ENCODE data around the gene MPL.
"Not testable (repeated sequence)": the region's sequence is repeated elsewhere in the genome, so short reads cannot be mapped to it uniquely, and the experiment has no call there.

Gene MPL

DNA sequence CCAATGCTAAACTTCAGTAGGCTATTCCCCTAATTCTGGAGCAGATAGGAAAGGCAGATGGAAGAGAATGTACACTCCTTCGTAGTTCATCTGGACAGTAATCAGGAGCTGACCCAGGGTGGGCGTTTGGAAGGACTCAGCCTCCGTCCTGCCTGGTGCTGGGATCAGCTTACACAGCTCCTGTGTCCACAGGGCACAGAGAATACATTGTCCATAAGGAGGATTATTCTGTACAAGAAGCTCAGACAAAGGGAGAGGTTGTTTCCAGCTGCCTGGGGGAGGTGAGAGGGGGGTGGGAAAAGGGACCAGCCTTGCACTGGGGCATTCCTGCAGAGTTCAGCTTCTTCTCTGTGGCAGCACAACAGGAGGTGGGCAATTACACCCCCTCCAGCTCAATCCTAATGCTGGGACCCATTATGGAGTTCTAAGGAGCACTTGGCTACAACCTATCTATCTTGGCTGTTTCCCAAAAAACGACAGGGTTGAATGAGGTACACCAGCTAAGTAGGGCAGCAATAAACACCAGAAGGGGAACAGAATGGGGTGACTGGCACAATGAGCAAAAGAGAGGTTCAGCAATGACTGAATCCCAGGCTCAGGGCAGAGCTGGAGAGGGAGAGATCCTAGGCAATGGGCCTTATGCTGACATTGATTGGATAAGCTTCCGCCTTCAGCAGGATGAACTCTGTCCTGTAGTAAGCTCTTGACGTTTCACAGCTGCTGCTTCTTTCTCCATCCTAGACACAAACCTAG, 44.6 kb downstream of the MPL start:
- DNase-seq, result no peak

DNA sequence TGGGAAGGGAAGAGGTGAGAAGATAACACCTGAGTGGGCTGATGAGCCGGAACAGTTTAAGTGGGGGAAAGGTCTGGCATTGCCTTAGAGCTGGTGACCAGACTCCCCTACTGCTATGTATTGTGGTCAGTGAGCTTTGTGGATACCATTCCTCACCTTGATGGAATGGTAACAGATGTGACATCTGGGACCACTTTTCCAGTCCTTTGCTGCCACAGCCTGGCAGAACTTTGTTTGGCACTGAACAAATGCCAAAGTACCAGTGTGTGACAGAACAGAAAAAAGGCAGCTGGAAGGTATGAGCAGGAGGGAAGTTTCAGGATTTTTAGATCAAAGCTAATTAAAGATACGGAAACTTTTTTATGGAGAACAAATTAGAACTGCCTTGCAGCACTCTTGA, 45.8 kb downstream of the MPL start:
- DNase-seq, result no peak

DNA sequence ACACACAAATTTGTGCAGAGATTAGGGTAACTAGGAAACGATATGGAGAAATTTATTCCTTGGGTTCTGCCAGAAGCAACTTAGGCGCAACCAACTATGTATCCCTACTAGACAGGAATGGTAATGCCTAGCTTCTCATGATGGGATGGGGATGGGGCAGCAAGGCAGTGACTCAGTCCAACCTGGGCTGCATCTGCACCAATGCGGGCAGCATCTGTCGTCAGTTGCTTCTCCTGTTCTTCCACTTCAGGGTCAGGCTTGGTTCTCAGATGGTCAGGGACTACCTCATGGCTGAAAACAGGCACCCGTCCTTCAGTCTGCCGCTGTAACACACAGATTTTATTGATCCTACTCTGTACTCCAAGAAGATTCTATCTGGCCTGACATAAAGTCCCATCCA, 49.1 kb downstream of the MPL start:
- no peak for DNase-seq

DNA sequence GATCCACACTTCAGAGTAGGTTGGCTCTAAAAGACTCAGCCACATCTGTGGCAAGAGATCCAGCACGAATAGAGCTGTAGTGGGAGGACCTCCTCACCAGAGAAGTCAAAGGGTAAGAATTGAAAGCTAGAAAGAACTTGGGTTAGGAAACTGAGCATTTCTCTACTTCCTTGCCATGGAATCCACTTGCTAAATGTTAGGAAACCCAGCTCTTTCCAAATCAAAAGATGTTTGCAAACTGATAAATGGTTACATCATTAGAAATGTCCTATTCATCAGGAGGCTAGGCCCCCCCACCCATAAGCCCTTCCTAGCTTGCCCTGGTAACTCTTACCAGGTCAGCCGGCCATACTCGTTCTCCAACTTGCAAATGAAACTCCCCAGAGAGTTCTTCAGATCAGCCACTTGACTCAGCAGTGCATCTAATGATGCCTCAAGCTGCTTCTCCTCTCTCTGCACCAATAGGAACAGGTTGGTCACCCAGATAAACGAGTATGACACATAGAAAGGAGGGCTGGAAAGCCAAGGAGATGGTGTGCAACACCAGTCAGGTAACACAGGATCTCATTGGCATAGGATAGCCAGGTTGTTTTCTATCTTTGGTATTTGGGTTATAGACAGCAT, 50.5 kb downstream of the MPL start:
- no peak for DNase-seq

DNA sequence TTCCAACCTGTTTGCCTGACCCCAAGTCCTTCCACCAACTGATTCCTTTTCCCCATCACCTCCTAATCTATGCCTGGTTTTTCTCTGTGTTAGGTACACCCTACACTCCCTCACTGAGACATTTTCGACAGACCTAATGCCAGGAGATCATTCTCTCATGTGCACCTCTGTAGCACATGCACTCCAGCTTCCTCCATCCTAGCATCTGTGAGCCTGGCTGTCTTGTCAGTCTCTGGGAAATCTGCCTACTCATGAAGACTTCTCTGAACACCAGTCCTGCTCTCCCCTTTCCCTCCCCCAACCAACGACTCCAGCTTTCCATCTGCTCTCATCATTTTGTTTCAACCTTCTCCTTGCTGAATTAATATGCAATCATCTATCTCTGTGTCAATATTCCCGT, 51.0 kb downstream of the MPL start:
- no peak for DNase-seq

DNA sequence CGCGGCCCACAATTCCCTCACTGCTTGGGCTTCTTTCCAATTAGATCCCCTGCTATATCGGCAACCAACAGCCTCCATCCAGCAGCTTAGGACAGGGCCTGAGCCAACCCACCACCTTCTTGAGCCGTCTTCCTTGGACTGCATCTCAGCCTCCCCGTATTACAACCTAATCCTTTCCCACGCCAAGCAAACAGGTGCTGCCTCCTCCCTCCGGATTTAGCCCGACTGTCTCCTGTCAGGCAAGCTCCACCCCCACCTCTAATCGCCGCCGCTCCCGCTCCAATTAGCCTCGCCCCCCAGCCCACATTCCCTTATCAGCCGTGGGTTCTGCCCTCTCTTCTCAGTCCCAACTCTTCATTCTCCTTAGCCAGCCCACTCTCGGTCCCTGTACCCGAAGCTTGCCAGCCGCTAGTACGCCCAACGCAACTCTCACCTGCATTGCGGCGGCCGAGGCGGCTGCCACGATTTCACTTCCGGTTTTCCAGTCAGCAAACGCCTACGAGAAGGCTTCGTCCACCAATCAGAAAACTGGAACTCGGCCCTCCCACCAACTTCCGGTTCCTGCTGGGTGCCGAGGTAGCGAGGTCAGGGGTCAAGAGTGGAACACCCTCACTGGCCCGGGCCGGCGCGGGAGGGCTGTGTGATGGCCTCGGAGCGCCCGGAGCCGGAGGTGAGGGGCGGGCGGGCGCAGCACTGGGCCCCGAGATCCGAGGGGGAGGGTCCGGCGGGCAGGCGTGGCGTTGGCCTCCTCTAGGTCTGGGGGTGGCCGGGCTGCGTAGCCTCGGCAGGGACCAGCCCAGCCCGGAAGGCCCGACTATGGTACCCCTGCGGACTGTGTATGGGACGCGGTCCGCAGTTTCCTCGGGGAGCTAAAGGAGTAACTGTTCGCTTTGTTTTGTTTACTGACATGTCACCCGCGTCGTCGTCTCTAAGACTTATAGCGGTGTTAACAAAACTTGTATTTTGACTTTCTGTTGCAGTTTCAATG, 52.0 kb downstream of the MPL start, which contains the start of the genes MED8 and SZT2:
MED8 (minus strand) TSS at position 475 of the 988 bp plus-strand sequence; CDS start at position 439, 36 bp downstream.
SZT2 (plus strand) TSS at position 574 of the 988 bp plus-strand sequence; CDS start at position 644, 70 bp downstream.
- peak; percentile 97 for DNase-seq

DNA sequence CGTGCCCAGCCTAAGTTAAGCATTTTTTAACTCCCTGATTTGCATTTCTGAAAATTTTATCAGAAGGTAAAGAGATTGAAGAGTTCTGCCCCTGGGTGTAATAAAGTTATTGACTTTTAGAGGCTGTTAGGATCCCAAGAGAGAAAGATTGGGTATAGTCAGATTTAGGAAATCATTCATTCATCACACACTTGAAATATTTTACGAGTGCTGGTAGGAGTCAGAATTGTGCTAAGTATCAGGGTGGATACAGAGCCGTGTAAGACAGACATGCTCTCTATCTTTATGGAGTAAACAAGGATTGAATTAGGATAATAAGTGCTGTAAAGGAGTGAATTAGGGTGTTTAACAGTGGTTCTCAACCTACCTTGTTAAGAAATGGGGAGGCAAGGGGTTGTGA, 55.1 kb downstream of the MPL start:
- no peak for DNase-seq

DNA sequence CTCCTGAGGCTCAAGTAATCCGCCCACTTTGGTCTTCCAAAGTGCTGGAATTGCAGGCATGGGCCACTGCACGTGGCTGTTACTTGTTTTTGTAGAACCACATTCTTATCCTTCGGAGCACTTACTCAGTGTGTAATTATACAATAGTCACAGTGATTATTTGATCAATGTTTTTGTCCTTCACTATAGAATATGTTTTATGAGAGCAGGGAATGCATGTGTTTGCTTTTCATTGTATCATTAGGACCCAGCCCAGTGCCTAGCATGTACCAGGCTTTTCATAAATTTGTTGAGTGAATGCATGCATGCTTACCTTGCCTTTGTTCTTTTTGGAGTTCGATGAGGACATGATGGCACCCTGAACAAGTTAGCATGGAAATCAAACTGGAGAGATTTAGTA, 57.9 kb downstream of the MPL start:
- DNase-seq, result no peak

DNA sequence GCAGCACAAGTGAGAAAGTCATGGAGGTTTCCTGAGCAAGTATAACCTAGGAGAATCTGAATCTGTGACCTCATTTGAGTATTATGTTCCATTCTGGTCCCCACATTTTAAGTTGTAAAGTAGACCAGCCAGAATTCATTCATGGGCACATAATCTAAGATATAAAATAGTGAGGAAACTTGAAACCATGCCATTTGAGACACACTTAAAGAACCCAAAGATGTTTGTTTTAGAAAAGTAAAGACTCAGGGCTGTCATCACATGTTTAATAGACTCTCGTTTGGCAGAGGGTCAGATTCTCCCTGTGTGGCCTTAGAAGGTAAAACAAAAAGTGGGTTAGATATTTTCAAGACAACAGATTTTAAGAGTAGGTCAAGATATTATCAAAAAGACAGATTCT, 58.4 kb downstream of the MPL start:
- no peak for DNase-seq

DNA sequence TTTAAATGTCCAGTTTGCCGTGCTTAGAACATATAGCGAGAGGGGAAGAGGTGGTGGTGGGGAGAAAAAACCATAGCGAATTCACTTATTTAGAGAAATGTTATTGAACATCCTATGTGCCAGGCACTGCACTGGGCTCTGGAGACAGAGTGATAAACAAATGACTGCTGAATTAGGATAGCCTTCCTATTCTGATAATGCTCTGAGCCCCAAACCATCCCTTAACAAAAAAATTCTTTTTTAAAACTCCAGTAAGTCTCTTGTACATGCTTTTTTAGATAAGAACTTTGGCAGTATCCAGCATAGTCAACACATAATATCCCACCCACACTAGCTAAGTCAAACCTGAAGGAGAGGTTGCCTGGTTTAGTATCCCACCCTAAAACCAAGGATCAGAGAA, 60.6 kb downstream of the MPL start:
- no peak for DNase-seq

DNA sequence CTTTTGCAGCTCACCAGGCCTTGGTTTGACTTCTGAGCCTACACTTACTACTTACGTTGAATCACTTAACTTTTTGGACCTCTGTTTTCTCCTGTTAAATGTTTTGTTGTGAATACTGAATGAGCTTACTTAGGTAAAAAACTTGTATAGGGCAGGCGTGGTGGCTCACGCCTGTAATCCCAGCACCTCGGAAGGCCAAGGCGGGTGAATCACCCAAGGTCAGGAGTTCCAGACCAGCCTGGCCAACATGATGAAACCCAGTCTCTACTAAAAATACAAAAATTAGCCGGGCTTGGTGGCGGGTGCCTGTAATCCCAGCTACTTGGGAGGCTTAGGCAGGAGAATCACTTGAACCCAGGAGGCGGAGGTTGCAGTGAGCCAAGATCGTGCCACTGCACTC, 62.8 kb downstream of the MPL start:
- not testable (repeated sequence) for DNase-seq

DNA sequence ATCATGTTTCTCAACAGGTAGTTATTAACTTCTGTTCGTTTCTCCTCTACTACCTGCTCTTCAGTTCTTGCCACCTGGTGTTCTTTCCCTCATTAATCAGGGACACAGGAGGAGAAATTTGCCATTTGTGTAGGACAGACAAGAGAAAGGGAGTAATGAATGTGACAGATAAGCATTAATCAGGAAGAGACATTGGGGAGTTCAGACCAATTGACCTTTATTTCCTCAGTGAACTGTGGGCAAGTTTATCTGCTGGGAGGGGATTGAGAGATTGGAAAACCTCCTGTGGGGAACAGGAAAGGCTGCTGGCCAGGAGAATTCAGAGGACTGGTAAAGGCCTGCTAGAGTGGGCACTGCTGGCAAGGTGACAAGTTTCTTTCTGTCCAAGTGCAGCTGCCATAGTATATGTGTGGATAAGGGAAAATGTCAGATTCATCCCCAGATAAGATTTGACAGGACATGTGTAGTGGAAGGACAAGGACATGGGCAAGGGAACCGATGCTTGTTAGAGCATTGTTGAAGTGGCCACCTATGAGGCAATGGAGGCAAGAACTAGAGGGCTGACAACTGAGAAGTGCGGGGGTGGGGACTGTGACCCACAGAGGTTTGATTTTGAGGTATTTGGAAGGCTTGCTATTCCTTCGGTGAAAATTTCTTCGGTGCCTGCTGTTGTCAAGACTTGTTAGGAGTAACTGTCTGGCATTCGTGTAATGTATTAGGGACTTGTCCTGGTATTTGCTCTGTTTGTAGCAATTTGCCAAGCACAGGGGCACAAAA, 64.7 kb downstream of the MPL start:
- DNase-seq, result no peak

Data from activated CD4-positive, alpha-beta T cell treated with anti-CD3 and anti-CD28 coated beads, Interleukin-2, amount 50 U/mL, for 16 hours (primary cell).